Measurements from ENCODE around the gene KCNMB4. TPM values are rescaled to one million over a fixed set of nuclear protein-coding genes. Genes with fewer than 3 reads are reported as not detected.

Gene KCNMB4
- polyA plus RNA-seq, 1 of the 3 experiments (the other 2 are of a cell fraction): 0.74 TPM

DNA sequence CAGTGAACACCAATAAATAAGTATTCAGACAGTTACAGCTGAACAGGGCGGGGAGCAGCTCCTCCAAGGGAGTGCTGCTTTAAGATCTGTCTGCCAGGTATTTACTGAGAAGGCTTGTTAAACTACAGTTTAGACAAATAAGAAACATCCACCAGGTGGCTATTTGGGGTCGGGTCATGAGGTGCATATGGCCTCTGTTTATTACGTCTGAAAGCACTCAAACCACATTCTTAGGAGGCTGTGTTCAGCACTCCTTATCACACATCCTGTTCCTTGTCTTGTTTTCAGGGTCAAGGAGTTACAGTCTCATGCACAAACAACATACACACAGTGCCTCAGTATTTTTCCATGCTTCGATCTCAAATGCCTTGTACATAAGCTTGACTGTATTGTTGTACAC, 78.8 kb downstream of the KCNMB4 start (continued):
- no peak for TF ChIP-seq TCF12 (IDR thresholded peaks at IDR 0.05)
- TF ChIP-seq, protein P1, sequence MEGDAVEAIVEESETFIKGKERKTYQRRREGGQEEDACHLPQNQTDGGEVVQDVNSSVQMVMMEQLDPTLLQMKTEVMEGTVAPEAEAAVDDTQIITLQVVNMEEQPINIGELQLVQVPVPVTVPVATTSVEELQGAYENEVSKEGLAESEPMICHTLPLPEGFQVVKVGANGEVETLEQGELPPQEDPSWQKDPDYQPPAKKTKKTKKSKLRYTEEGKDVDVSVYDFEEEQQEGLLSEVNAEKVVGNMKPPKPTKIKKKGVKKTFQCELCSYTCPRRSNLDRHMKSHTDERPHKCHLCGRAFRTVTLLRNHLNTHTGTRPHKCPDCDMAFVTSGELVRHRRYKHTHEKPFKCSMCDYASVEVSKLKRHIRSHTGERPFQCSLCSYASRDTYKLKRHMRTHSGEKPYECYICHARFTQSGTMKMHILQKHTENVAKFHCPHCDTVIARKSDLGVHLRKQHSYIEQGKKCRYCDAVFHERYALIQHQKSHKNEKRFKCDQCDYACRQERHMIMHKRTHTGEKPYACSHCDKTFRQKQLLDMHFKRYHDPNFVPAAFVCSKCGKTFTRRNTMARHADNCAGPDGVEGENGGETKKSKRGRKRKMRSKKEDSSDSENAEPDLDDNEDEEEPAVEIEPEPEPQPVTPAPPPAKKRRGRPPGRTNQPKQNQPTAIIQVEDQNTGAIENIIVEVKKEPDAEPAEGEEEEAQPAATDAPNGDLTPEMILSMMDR (IDR thresholded peaks at IDR 0.05): no peak

DNA sequence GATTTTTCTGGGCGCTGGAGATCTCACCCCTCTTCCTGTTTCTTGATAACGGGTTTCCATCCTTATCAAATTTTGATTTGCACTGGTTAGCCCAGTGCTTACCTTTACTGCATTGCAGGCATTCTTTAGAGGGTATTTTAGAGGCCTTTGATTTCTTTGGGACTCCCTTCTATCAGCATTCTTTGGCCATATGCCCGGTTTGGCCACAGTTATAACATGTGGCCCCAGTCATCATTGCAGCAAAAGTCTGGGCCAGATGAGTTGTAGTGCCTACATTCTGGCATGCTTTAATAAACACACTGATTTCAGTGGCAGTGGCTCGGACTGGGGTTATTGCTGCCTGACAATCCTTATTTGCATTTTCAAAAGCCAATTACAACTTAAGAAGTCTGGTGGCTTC, 82.3 kb downstream of the KCNMB4 start:
- no peak overlapping the region for H3K4me3 ChIP-seq (ENCODE audit: low read depth in 2 of 2, low read length in 1 of 2)
- H3K4me2 ChIP-seq: no peak overlapping the region
- H3K9ac ChIP-seq: no peak overlapping the region
- no peaks in the 10 kb centered on the region for H3K27me3 ChIP-seq (ENCODE audit: insufficient read depth)
- CTCF ChIA-PET: no interaction called here
- H2AFZ ChIP-seq (ENCODE audit: low read depth): no peak overlapping the region
- POLR2A ChIA-PET: no interaction called here
- TF ChIP-seq MXI1 (IDR thresholded peaks at IDR 0.05; ENCODE audit: low read depth, low read length): no peak
- TF ChIP-seq, protein P2, sequence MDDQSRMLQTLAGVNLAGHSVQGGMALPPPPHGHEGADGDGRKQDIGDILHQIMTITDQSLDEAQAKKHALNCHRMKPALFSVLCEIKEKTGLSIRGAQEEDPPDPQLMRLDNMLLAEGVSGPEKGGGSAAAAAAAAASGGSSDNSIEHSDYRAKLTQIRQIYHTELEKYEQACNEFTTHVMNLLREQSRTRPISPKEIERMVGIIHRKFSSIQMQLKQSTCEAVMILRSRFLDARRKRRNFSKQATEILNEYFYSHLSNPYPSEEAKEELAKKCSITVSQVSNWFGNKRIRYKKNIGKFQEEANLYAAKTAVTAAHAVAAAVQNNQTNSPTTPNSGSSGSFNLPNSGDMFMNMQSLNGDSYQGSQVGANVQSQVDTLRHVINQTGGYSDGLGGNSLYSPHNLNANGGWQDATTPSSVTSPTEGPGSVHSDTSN (IDR thresholded peaks at IDR 0.05): no peak
- TF ChIP-seq NFIC (IDR thresholded peaks at IDR 0.05; ENCODE audit: borderline replicate concordance): no peak
- TF ChIP-seq ELF1 (IDR thresholded peaks at IDR 0.05): no peak
- no peak for TF ChIP-seq EP300 (IDR thresholded peaks at IDR 0.05; ENCODE audit: borderline replicate concordance in 1 of 2, low read depth in 1 of 2, low read length in 1 of 2)
- TF ChIP-seq, protein P3, sequence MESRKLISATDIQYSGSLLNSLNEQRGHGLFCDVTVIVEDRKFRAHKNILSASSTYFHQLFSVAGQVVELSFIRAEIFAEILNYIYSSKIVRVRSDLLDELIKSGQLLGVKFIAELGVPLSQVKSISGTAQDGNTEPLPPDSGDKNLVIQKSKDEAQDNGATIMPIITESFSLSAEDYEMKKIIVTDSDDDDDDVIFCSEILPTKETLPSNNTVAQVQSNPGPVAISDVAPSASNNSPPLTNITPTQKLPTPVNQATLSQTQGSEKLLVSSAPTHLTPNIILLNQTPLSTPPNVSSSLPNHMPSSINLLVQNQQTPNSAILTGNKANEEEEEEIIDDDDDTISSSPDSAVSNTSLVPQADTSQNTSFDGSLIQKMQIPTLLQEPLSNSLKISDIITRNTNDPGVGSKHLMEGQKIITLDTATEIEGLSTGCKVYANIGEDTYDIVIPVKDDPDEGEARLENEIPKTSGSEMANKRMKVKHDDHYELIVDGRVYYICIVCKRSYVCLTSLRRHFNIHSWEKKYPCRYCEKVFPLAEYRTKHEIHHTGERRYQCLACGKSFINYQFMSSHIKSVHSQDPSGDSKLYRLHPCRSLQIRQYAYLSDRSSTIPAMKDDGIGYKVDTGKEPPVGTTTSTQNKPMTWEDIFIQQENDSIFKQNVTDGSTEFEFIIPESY (IDR thresholded peaks at IDR 0.05; ENCODE audit: borderline replicate concordance, low read depth): no peak
- TF ChIP-seq POLR2AphosphoS5 (IDR thresholded peaks at IDR 0.05; ENCODE audit: low read depth, low read length): no peak
- no peak for TF ChIP-seq RCOR1 (IDR thresholded peaks at IDR 0.05; ENCODE audit: low read length)
- TF ChIP-seq RAD21 (IDR thresholded peaks at IDR 0.05; ENCODE audit: low read length): no peak
- TF ChIP-seq JUND (IDR thresholded peaks at IDR 0.05): no peak
- TF ChIP-seq YY1 (IDR thresholded peaks at IDR 0.05; ENCODE audit: low read depth): no peak
- TF ChIP-seq, protein P1 (IDR thresholded peaks at IDR 0.05): no peak
- no peak for TF ChIP-seq GATA2 (CRISPR knock-in tag; IDR thresholded peaks at IDR 0.05)
- TF ChIP-seq, protein P4, sequence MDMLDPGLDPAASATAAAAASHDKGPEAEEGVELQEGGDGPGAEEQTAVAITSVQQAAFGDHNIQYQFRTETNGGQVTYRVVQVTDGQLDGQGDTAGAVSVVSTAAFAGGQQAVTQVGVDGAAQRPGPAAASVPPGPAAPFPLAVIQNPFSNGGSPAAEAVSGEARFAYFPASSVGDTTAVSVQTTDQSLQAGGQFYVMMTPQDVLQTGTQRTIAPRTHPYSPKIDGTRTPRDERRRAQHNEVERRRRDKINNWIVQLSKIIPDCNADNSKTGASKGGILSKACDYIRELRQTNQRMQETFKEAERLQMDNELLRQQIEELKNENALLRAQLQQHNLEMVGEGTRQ (IDR thresholded peaks at IDR 0.05; ENCODE audit: borderline replicate concordance, low read depth, low read length): no peak
- TF ChIP-seq SMC3 (IDR thresholded peaks at IDR 0.05; ENCODE audit: low read depth, low read length): no peak
- no peak for TF ChIP-seq CHD2 (IDR thresholded peaks at IDR 0.05; ENCODE audit: low read length, partially characterized antibody)
- H3K9me3 ChIP-seq: no peaks in the 10 kb centered on the region
- no peaks in the 10 kb centered on the region for H3K4me1 ChIP-seq (ENCODE audit: control insufficient read depth in 1 of 2, insufficient read depth in 2 of 2, low read depth in 1 of 2, low read length in 1 of 2)
- no peaks in the 10 kb centered on the region for H3F3A ChIP-seq (replicated peaks; ENCODE audit: insufficient read depth)
- H4K20me1 ChIP-seq (ENCODE audit: insufficient read depth): no peaks in the 10 kb centered on the region
- H3K27ac ChIP-seq (ENCODE audit: low read depth in 2 of 2, low read length in 1 of 2): no peak overlapping the region
- H3K36me3 ChIP-seq (replicated peaks in 1 of 2; ENCODE audit: control insufficient read depth in 1 of 2, insufficient read depth in 2 of 2, low read length in 1 of 2): no peaks in the 10 kb centered on the region
- 28% methylated on average over 4 of the region's 4 CpGs for WGBS (ENCODE audit: low lambda C conversion rate)
- DNase-seq: no peak
- H3K9me2 ChIP-seq: no peaks in the 10 kb centered on the region
- no peaks in the 10 kb centered on the region for H3K79me2 ChIP-seq (ENCODE audit: insufficient read depth)
